Inferior parietal cortex (tissue), 1 donor: ENCODE results near the gene DNAH7.
"Not testable (repeated sequence)": the region's sequence is repeated elsewhere in the genome, so short reads cannot be mapped to it uniquely, and the experiment has no call there.

Experiments
- DNase-seq: peaks from one replicate; pipeline ENCODE4 v3.0.0-alpha.2; 2016; ENCODE audit errors: extremely low spot score

DNAH7 gene

GRCh38 chr2:195730912-195731311, 337.7 kb downstream of the DNAH7 start:
- no peak for DNase-seq

- DNase-seq: no peak
Measured at GRCh38 chr2:195727106-195727505, 341.5 kb downstream of the DNAH7 start.

GRCh38 chr2:195722075-195722474, 346.6 kb downstream of the DNAH7 start:
- DNase-seq: no peak

GRCh38 chr2:195721042-195721441, 347.6 kb downstream of the DNAH7 start:
- no peak for DNase-seq

- DNase-seq: no peak
Measured at GRCh38 chr2:195716466-195716865, 352.2 kb downstream of the DNAH7 start.

- no peak for DNase-seq
Measured at GRCh38 chr2:195711478-195711877, 357.2 kb downstream of the DNAH7 start.

GRCh38 chr2:195709901-195710806, 358.5 kb downstream of the DNAH7 start:
- no peak for DNase-seq

GRCh38 chr2:195706161-195706900, 362.3 kb downstream of the DNAH7 start:
- no peak for DNase-seq

GRCh38 chr2:195700480-195700879, 368.2 kb downstream of the DNAH7 start:
- no peak for DNase-seq

- no peak for DNase-seq
Measured at GRCh38 chr2:195697681-195698220, 370.9 kb downstream of the DNAH7 start.

- no peak for DNase-seq
Measured at GRCh38 chr2:195696012-195696411, 372.6 kb downstream of the DNAH7 start.

- no peak for DNase-seq
Measured at GRCh38 chr2:195695002-195695631, 373.5 kb downstream of the DNAH7 start.

GRCh38 chr2:195694553-195694952, 374.1 kb downstream of the DNAH7 start:
- no peak for DNase-seq

- not testable (repeated sequence) for DNase-seq
Measured at GRCh38 chr2:195692531-195692930, 376.1 kb downstream of the DNAH7 start.
